GM18526 (cell line): ENCODE results near the gene NUPR2.
A peak's percentile ranks its signal among the peaks of the same experiment; 100 is the strongest.

Experiments used
- POLR2A ChIP-seq: IDR thresholded peaks from 3 replicates; pipeline ENCODE4 v1.6.1; 2011; ENCODE audit not compliant: insufficient read length; ENCODE audit errors: extremely low read depth

The NUPR2 gene

GRCh38 chr7:56115852-56116538, at the start of gene NUPR2:
Gene NUPR2, minus strand, starts transcription at chr7:56116417. Its CDS starts 103 bp downstream, at chr7:56116314.
- TF ChIP-seq POLR2A, result no peak

- no peak for TF ChIP-seq POLR2A
Observed at GRCh38 chr7:56157238-56157790, 41.1 kb upstream of the NUPR2 start.

- TF ChIP-seq POLR2A, result no peak
Observed at GRCh38 chr7:56127241-56127975, 11.2 kb upstream of the NUPR2 start.

GRCh38 chr7:56125831-56126230, 9.6 kb upstream of the NUPR2 start:
- TF ChIP-seq POLR2A, result no peak

- no peak for TF ChIP-seq POLR2A
Observed at GRCh38 chr7:56124981-56125380, 8.8 kb upstream of the NUPR2 start.

GRCh38 chr7:56121440-56121839, 5.2 kb upstream of the NUPR2 start:
- no peak for TF ChIP-seq POLR2A

- no peak for TF ChIP-seq POLR2A
Observed at GRCh38 chr7:56110611-56111010, 5.6 kb downstream of the NUPR2 start.

GRCh38 chr7:56107954-56108258, 8.3 kb downstream of the NUPR2 start:
- no peak for TF ChIP-seq POLR2A

- peak; percentile 86 for TF ChIP-seq POLR2A
Observed at GRCh38 chr7:56106108-56107073, 9.8 kb downstream of the NUPR2 start, which contains the start of gene CHCHD2. Gene CHCHD2, minus strand, starts transcription at chr7:56106476. Its CDS starts 63 bp downstream, at chr7:56106413.

- TF ChIP-seq POLR2A, result no peak
Observed at GRCh38 chr7:56105508-56105907, 10.7 kb downstream of the NUPR2 start.

GRCh38 chr7:56099653-56100052, 16.6 kb downstream of the NUPR2 start:
- no peak for TF ChIP-seq POLR2A

- no peak for TF ChIP-seq POLR2A
Observed at GRCh38 chr7:56097700-56098099, 18.5 kb downstream of the NUPR2 start.

- TF ChIP-seq POLR2A, result no peak
Observed at GRCh38 chr7:56092789-56093531, 23.3 kb downstream of the NUPR2 start, which contains the start of gene PHKG1. Gene PHKG1, minus strand, starts transcription at chr7:56092952. Its CDS starts 4,011 bp downstream, at chr7:56088941.

- TF ChIP-seq POLR2A, result no peak
Observed at GRCh38 chr7:56091591-56091990, 24.6 kb downstream of the NUPR2 start.
